HepG2 (cell line): ENCODE data around the gene ATG9A. TPM values are rescaled to one million over a fixed set of nuclear protein-coding genes. Genes with fewer than 3 reads are reported as not detected.

ENCODE experiments used
- AGO1 ChIP-seq: fragments of 200-400 bp; formaldehyde crosslinking; IDR thresholded peaks from 2 replicates; pipeline ENCODE4 v1.6.1; 2017; ENCODE audit warnings: mild to moderate bottlenecking, low read depth, low read length, moderate library complexity; ENCODE audit not compliant: poor library complexity, severe bottlenecking
- CBX1 ChIP-seq: IDR thresholded peaks from one replicate; pipeline ENCODE4 v1.6.1; 2016; ENCODE audit warnings: antibody characterized with exemption, low read depth
- RAD51 ChIP-seq: fragments of 450-650 bp; IDR thresholded peaks from 2 replicates; pipeline ENCODE4 v1.6.1; 2016; ENCODE audit warnings: borderline replicate concordance
- SAP130 ChIP-seq: IDR thresholded peaks from 2 replicates; pipeline ENCODE4 v1.6.1; 2016; ENCODE audit warnings: low read depth
- SMARCC2 ChIP-seq: fragments of 450-650 bp; IDR thresholded peaks from 2 replicates; pipeline ENCODE4 v1.6.1; 2017; ENCODE audit warnings: antibody characterized with exemption, mild to moderate bottlenecking
- SYNCRIP ChIP-seq: fragments of 200-400 bp; formaldehyde crosslinking; IDR thresholded peaks from 2 replicates; pipeline ENCODE4 v1.6.1; 2018; ENCODE audit warnings: mild to moderate bottlenecking, low read depth, low read length; ENCODE audit not compliant: insufficient read depth
- TARDBP ChIP-seq: sonication (generic); formaldehyde crosslinking; IDR thresholded peaks from 2 replicates; pipeline ENCODE4 v1.8.0; 2022; ENCODE audit warnings: mild to moderate bottlenecking, missing genetic modification reagents
- TEF ChIP-seq: sonication (generic); formaldehyde crosslinking; IDR thresholded peaks from 2 replicates; pipeline ENCODE4 v1.5.0; 2020; ENCODE audit warnings: missing genetic modification reagents
- TIGD3 ChIP-seq: sonication (generic); formaldehyde crosslinking; IDR thresholded peaks from 2 replicates; pipeline ENCODE4 v1.5.1; 2020; ENCODE audit warnings: mild to moderate bottlenecking, missing genetic modification reagents, borderline replicate concordance
- ZBTB7A ChIP-seq: sonication (generic); formaldehyde crosslinking; IDR thresholded peaks from 2 replicates; pipeline ENCODE4 v1.8.0; 2022; ENCODE audit warnings: mild to moderate bottlenecking, missing genetic modification reagents
- ZFX ChIP-seq: sonication (generic); formaldehyde crosslinking; IDR thresholded peaks from 2 replicates; pipeline ENCODE4 v1.4.0; 2020; ENCODE audit warnings: mild to moderate bottlenecking, low read depth, missing genetic modification reagents, moderate library complexity
- ZNF274 ChIP-seq: sonication (generic); formaldehyde crosslinking; IDR thresholded peaks from 2 replicates; pipeline ENCODE4 v1.5.1; 2020; ENCODE audit warnings: mild to moderate bottlenecking, missing genetic modification reagents
- ZNF280D ChIP-seq: sonication (generic); formaldehyde crosslinking; IDR thresholded peaks from 2 replicates; pipeline ENCODE4 v1.5.1; 2020; ENCODE audit warnings: mild to moderate bottlenecking, missing genetic modification reagents
- ZNF691 ChIP-seq: sonication (generic); formaldehyde crosslinking; IDR thresholded peaks from 2 replicates; pipeline ENCODE4 v1.4.0; 2020; ENCODE audit warnings: missing genetic modification reagents, low read depth, mild to moderate bottlenecking, borderline replicate concordance
- ZNF761 ChIP-seq: sonication (generic); formaldehyde crosslinking; conservative IDR thresholded peaks from 2 replicates; pipeline ENCODE4 v1.4.0; 2020; ENCODE audit warnings: mild to moderate bottlenecking, missing genetic modification reagents
- ZNF780A ChIP-seq: sonication (generic); formaldehyde crosslinking; IDR thresholded peaks from 2 replicates; pipeline ENCODE4 v1.8.0; 2022; ENCODE audit warnings: mild to moderate bottlenecking, missing genetic modification reagents, moderate library complexity
- ZNF891 ChIP-seq: sonication (generic); formaldehyde crosslinking; IDR thresholded peaks from 2 replicates; pipeline ENCODE4 v1.5.0; 2020; ENCODE audit warnings: mild to moderate bottlenecking, missing genetic modification reagents
- polyA plus RNA-seq, 8 experiments: library from polyadenylated mRNA; depleted of rRNA in 3 of 8; stranded (reverse) in 7 of 8; unstranded in 1 of 8; fragments of >200 nt; fragmentation: Illumina TruSeq in 4 of 8; extraction: Trizol in 4 of 8; gene quantifications; 2 replicates each; pipeline versions ENCODE4 v1.2.1 to v1.2.3, GENCODE V29; 2011 to 2016; ENCODE audit warnings: low read depth in 4 of 8, missing spikeins in 1 of 8, mixed read lengths in 1 of 8; ENCODE audit not compliant: insufficient read depth in 1 of 8
- total RNA-seq, 5 experiments: library from RNA; depleted of rRNA; stranded (reverse); fragments of >200 nt; fragmentation: Illumina TruSeq; extraction: Trizol; gene quantifications; 2 replicates each; pipeline ENCODE4 v1.2.3, GENCODE V29; 2016; ENCODE audit warnings: low read depth in 1 of 5

The ATG9A gene
- total and polyA plus RNA-seq, 2 of the 13 experiments (the other 11 are each of a cell fraction or from before 2014, with no cell fraction given): 35.0 to 131 TPM

DNA sequence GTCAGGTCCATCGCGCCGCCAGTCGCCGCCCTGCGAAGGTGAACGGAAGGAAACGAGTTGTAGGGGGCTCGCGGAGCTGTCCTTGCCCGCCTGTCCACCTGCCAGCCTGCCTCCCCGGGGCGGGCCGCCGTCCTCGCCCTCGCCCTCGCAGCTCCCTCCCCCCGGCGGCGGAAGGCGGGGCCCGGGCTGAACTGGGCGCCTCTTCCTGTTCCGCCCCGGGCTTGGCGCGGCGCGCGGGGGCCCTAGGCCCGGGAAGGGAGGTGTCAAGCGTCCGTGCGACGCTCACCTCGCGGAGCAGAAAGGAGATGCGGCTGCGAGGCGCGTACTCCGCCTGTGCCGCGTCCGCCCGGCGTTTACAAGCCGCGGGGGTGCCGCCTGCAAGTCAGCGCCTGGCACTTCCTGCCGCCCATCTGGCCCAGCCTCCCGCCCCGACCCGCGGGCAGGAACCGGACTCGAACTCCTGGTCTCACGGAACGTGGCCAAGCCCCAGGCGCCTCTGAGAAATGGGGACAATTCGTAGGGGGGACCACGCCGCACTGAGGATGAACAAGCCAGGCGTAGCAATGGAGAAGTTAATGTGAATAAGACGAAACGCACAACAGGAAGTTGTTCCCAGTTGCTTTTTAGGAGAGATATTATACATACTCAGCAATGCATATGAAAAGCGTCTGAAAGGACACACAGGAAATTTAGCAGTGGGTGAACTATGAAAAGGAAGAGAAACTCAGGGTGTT lies 52.5 kb downstream of the ATG9A start, which contains the start of gene CNPPD1 (continued):
- TF ChIP-seq ZNF891 (CRISPR knock-in tag) (peak; percentile 96), ZNF280D (no peak; the same call in 1 of the 2 replicates), SYNCRIP (no peak), RAD51 (no peak), ZFX (CRISPR knock-in tag) (peak; percentile 92), CBX1 (no peak), ZNF780A (CRISPR knock-in tag) (peak; percentile 93), ZBTB7A (CRISPR knock-in tag) (peak; percentile 88), ZNF691 (peak; percentile 88), ZNF274 (CRISPR knock-in tag) (peak; percentile 95), TIGD3 (CRISPR knock-in tag) (peak; percentile 66; the same call in 1 of the 2 replicates), ZNF761 (CRISPR knock-in tag) (peak; percentile 96), TARDBP (CRISPR knock-in tag) (peak; percentile 93), TEF (peak; percentile 80; the same call in 1 of the 2 replicates), AGO1 (no peak), SAP130 (CRISPR knock-in tag) (peak; percentile 98), SMARCC2 (no peak)
